Thyroid gland (tissue), 4 donors: ENCODE data around the gene NACAD.

Experiments
- CTCF ChIP-seq, 6 experiments: fragments of 200-600 bp in 3 of 6; fragments of 450-650 bp in 3 of 6; sonication (generic) in 3 of 6; IDR thresholded peaks; one replicate each; pipeline ENCODE4 v1.5.1; 2016 to 2019; ENCODE audit warnings: antibody characterized with exemption in 6 of 6, mild to moderate bottlenecking in 2 of 6, inconsistent platforms in 1 of 6, moderate library complexity in 1 of 6
- POLR2A ChIP-seq, 2 donors: fragments of 450-650 bp; IDR thresholded peaks; one replicate each; pipeline ENCODE4 v1.6.1; 2017; ENCODE audit warnings: antibody characterized with exemption in 2 of 2, mild to moderate bottlenecking in 2 of 2, moderate library complexity in 1 of 2

GRCh38 chr7:45080958-45081669 lies 7.7 kb downstream of the NACAD start:
- TF ChIP-seq CTCF (IDR thresholded peaks at IDR 0.05) (no peak), POLR2A (IDR thresholded peaks at IDR 0.05) (no peak)
